OCI-LY3 (cell line): Measurements from ENCODE around the gene COL13A1.

Experiments
- EZH2phosphoT487 ChIP-seq: fragments of 200-600 bp; shearing (Covaris generic); IDR thresholded peaks from 2 replicates; pipeline ENCODE4 v1.6.1; 2018; ENCODE audit warnings: antibody characterized with exemption, mixed run types, low read depth
- TF ChIP-seq, protein P1 (sequence below): fragments of 200-600, 300-600 bp; sonication (generic); IDR thresholded peaks from 2 replicates; pipeline ENCODE4 v1.5.1; 2014; ENCODE audit warnings: antibody characterized with exemption, low read length, low read depth

DNA sequence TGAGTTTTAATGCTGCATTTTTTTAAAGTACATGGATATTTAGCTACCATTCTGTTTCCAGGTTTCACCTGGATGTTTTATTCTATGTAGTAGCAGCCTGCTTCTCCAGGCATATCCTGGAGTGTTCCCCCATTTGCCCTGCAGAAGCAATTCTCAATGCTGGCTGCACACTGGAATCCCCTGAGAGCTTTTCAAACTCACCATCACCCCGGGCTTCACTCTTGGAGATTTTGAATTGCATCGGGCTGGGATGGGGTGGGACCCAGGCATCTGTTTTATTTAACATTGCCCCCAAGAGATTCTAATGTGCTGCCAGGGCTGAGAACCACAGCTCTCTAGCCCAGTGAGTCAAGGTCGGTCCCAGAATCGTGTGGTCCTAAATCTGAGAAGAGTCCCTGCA, 137.8 kb downstream of the COL13A1 start:
- TF ChIP-seq, protein P1, sequence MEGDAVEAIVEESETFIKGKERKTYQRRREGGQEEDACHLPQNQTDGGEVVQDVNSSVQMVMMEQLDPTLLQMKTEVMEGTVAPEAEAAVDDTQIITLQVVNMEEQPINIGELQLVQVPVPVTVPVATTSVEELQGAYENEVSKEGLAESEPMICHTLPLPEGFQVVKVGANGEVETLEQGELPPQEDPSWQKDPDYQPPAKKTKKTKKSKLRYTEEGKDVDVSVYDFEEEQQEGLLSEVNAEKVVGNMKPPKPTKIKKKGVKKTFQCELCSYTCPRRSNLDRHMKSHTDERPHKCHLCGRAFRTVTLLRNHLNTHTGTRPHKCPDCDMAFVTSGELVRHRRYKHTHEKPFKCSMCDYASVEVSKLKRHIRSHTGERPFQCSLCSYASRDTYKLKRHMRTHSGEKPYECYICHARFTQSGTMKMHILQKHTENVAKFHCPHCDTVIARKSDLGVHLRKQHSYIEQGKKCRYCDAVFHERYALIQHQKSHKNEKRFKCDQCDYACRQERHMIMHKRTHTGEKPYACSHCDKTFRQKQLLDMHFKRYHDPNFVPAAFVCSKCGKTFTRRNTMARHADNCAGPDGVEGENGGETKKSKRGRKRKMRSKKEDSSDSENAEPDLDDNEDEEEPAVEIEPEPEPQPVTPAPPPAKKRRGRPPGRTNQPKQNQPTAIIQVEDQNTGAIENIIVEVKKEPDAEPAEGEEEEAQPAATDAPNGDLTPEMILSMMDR, result no peak
- no peak for TF ChIP-seq EZH2phosphoT487
